Neural crest cell (in vitro differentiated cells): ENCODE results near the gene UBTD2. TPM values are rescaled to one million over a fixed set of nuclear protein-coding genes. Genes with fewer than 3 reads are reported as not detected.

ENCODE experiments used
- DNase-seq: peaks from one replicate; pipeline ENCODE4 v3.0.0; 2021; ENCODE audit warnings: low read depth, mixed read lengths, low spot score
- H3K27ac Mint-ChIP-seq: one replicate; pipeline ENCODE4 v1.8.0; 2021; ENCODE audit warnings: mild to moderate bottlenecking, mixed read lengths; ENCODE audit not compliant: unreplicated experiment
- H3K27me3 Mint-ChIP-seq: 2 replicates; pipeline ENCODE4 v1.8.0; 2021; ENCODE audit warnings: low read depth, mild to moderate bottlenecking, mixed read lengths
- H3K36me3 Mint-ChIP-seq: 2 replicates; pipeline ENCODE4 v1.8.0; 2021; ENCODE audit warnings: low read depth, mild to moderate bottlenecking, mixed read lengths
- H3K4me1 Mint-ChIP-seq: 2 replicates; pipeline ENCODE4 v1.8.0; 2021; ENCODE audit warnings: mixed read lengths
- H3K4me3 Mint-ChIP-seq: one replicate; pipeline ENCODE4 v1.8.0; 2021; ENCODE audit warnings: mild to moderate bottlenecking, mixed read lengths
- H3K9me3 Mint-ChIP-seq: 2 replicates; pipeline ENCODE4 v1.8.0; 2021; ENCODE audit warnings: mixed read lengths
- total RNA-seq: library from RNA; stranded (reverse); gene quantifications from 2 replicates; pipeline ENCODE4 v1.2.1, GENCODE V29; 2021
- TF ChIP-seq, protein P1 (sequence below): fragments of 200-600 bp; sonication (generic); conservative IDR thresholded peaks from 2 replicates; pipeline ENCODE4 v1.5.0; 2021; ENCODE audit warnings: antibody characterized with exemption, mild to moderate bottlenecking

The UBTD2 gene
- total RNA-seq, 1 donor from 2014 or later: 74.0 TPM

GRCh38 chr5:172319708-172320441 is 36.3 kb upstream of the UBTD2 start:
- peaks cover 4% of the 10 kb centered on the region for H3K9me3 Mint-ChIP-seq
- TF ChIP-seq, protein P1, sequence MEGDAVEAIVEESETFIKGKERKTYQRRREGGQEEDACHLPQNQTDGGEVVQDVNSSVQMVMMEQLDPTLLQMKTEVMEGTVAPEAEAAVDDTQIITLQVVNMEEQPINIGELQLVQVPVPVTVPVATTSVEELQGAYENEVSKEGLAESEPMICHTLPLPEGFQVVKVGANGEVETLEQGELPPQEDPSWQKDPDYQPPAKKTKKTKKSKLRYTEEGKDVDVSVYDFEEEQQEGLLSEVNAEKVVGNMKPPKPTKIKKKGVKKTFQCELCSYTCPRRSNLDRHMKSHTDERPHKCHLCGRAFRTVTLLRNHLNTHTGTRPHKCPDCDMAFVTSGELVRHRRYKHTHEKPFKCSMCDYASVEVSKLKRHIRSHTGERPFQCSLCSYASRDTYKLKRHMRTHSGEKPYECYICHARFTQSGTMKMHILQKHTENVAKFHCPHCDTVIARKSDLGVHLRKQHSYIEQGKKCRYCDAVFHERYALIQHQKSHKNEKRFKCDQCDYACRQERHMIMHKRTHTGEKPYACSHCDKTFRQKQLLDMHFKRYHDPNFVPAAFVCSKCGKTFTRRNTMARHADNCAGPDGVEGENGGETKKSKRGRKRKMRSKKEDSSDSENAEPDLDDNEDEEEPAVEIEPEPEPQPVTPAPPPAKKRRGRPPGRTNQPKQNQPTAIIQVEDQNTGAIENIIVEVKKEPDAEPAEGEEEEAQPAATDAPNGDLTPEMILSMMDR: no peak
- no peaks in the 10 kb centered on the region for H3K36me3 Mint-ChIP-seq
- no peaks in the 10 kb centered on the region for H3K27me3 Mint-ChIP-seq
- H3K4me1 Mint-ChIP-seq: no peaks in the 10 kb centered on the region
- no peak for DNase-seq
- H3K4me3 Mint-ChIP-seq: no peak overlapping the region
- H3K27ac Mint-ChIP-seq: no peak overlapping the region

DNA sequence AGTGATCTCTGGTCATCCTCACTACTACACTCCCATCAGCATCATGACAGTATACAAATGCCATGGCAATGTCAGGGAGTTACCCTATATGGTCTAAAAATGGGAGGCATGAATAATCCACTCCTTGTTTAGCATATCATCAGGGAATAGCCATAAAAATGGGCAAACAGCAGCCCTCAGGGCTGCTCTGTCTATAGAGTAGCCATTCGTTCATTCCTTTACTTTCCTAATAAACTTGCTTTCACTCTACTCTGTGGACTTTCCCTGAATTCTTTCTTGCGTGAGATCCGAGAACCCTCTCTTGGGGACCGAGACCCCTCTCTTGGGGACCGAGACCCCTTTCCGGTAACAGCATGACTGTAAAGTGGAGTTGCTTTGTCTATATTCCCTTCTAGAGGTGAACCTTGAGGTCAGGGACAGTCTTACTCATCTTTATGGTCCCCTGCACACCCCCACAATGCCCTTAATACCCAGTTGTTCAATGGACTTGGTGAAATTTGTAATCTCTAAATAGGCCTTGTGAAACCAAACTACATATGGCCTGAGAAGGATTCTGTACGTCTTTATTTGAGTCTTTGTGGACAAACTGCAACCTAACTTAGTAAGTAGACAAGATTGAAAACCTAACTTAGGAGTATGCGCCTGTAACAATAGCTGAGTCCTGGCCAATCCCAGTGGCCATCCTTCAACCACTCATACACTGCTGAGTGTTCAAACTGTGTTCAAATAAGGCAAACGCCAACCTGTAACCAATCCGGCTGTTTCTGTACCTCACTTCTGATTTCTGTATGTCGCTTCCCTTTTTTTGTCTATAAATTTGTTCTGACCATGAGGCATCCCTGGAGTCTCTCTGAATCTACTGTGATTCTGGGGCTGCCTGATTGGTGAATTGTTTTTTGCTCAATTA is 32.3 kb upstream of the UBTD2 start:
- peaks cover 2% of the 10 kb centered on the region for H3K9me3 Mint-ChIP-seq
- no peak for DNase-seq
- H3K36me3 Mint-ChIP-seq: no peaks in the 10 kb centered on the region
- H3K4me3 Mint-ChIP-seq: no peak overlapping the region
- no peaks in the 10 kb centered on the region for H3K4me1 Mint-ChIP-seq
- no peaks in the 10 kb centered on the region for H3K27me3 Mint-ChIP-seq
- TF ChIP-seq, protein P1: no peak
- no peak overlapping the region for H3K27ac Mint-ChIP-seq

DNA sequence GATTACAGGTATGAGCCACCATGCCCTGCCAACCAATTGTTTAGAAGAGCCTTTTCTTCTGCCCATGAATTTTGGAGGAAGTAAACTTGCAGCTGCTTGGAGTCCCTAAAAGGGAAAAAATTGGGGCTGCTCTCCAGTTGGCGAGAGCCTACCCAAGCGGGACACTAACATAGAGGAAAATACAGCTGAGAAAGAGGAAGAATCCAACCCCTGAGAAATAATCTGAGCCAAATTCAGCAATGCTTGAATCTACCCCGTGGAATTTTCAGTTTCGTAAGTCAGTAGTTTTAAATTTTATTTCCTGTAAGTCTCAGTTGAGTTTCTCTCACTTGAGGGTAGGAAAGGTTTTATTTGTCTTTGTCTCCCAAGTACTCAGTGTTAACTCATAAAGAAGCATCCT is 30.4 kb upstream of the UBTD2 start:
- Mint-ChIP-seq H3K4me1 (no peaks in the 10 kb centered on the region), H3K4me3 (no peak overlapping the region), H3K27ac (no peak overlapping the region), H3K36me3 (no peaks in the 10 kb centered on the region), H3K9me3 (peaks cover 2% of the 10 kb centered on the region), H3K27me3 (no peaks in the 10 kb centered on the region)
- TF ChIP-seq, protein P1: no peak
- no peak for DNase-seq

- Mint-ChIP-seq H3K27me3 (no peaks in the 10 kb centered on the region), H3K36me3 (no peaks in the 10 kb centered on the region), H3K27ac (no peak overlapping the region), H3K4me3 (no peak overlapping the region), H3K9me3 (peaks cover 2% of the 10 kb centered on the region), H3K4me1 (no peaks in the 10 kb centered on the region)
- TF ChIP-seq, protein P1: no peak
- DNase-seq: no peak
These were observed 28.7 kb upstream of the UBTD2 start for GRCh38 chr5:172312286-172312685.

DNA sequence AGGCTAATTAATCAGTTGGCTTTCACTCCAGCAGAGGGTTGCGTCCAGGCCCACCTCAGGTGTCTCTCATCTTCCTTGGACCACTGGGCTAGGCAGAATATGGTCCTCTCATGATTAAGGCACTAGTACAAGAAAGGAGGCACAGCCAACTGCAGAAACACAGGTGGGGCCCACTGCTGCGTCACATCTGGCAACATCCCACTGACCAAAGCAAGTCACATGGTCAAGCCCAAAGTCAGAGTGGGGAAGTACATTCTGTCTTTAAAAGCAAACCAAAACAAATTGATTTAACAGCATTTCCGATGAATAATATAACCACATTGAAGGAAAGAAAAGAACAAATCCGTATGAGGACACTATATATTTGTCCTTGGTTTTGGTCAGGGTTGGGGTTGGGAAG is 28.0 kb upstream of the UBTD2 start:
- no peaks in the 10 kb centered on the region for H3K27me3 Mint-ChIP-seq
- H3K4me1 Mint-ChIP-seq: no peaks in the 10 kb centered on the region
- H3K4me3 Mint-ChIP-seq: no peak overlapping the region
- H3K36me3 Mint-ChIP-seq: no peaks in the 10 kb centered on the region
- TF ChIP-seq, protein P1: no peak
- no peak for DNase-seq
- H3K27ac Mint-ChIP-seq: no peak overlapping the region
- no peaks in the 10 kb centered on the region for H3K9me3 Mint-ChIP-seq
